ENCODE data around the gene CHST3.

GRCh38 chr10:71980181-71981014 lies 16.2 kb downstream of the CHST3 start:
- TF ChIP-seq, protein P1, sequence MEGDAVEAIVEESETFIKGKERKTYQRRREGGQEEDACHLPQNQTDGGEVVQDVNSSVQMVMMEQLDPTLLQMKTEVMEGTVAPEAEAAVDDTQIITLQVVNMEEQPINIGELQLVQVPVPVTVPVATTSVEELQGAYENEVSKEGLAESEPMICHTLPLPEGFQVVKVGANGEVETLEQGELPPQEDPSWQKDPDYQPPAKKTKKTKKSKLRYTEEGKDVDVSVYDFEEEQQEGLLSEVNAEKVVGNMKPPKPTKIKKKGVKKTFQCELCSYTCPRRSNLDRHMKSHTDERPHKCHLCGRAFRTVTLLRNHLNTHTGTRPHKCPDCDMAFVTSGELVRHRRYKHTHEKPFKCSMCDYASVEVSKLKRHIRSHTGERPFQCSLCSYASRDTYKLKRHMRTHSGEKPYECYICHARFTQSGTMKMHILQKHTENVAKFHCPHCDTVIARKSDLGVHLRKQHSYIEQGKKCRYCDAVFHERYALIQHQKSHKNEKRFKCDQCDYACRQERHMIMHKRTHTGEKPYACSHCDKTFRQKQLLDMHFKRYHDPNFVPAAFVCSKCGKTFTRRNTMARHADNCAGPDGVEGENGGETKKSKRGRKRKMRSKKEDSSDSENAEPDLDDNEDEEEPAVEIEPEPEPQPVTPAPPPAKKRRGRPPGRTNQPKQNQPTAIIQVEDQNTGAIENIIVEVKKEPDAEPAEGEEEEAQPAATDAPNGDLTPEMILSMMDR (IDR thresholded peaks at IDR 0.05; ENCODE audit: poor library complexity, severe bottlenecking) = no peak
- TF ChIP-seq EP300 (conservative IDR thresholded peaks at IDR 0.05; ENCODE audit: poor library complexity, severe bottlenecking) (no peak), POLR2AphosphoS5 (IDR thresholded peaks at IDR 0.05) (no peak), MXI1 (conservative IDR thresholded peaks at IDR 0.05; ENCODE audit: poor library complexity, severe bottlenecking) (no peak), REST (IDR thresholded peaks at IDR 0.05; ENCODE audit: borderline replicate concordance) (no peak), SMC3 (conservative IDR thresholded peaks at IDR 0.05; ENCODE audit: poor library complexity) (no peak), TAF1 (IDR thresholded peaks at IDR 0.05; ENCODE audit: low read depth) (no peak)
